Osteoblast (primary cell): ENCODE data around the gene STH. TPM values are rescaled to one million over a fixed set of nuclear protein-coding genes. Genes with fewer than 3 reads are reported as not detected.

Source experiments
- DNase-seq: peaks from one replicate; pipeline ENCODE4 v3.0.0; 2011; ENCODE audit warnings: low spot score, mixed read lengths; ENCODE audit not compliant: insufficient read length; ENCODE audit errors: missing footprints
- H2AFZ ChIP-seq: 2 replicates; pipeline ENCODE4 v1.6.0; 2011; ENCODE audit warnings: mild to moderate bottlenecking, low read length
- H3K27ac ChIP-seq: 2 replicates; pipeline ENCODE4 v1.5.1; 2011; ENCODE audit warnings: mild to moderate bottlenecking, low read depth, low read length, moderate library complexity
- H3K27me3 ChIP-seq: 2 replicates; pipeline ENCODE4 v1.6.0; 2012; ENCODE audit warnings: mild to moderate bottlenecking, control low read depth, inconsistent platforms, low read length, moderate library complexity; ENCODE audit not compliant: insufficient read depth
- H3K36me3 ChIP-seq: 2 replicates; pipeline ENCODE4 v1.5.1; 2011; ENCODE audit warnings: mild to moderate bottlenecking, low read length, control low read depth, moderate library complexity; ENCODE audit not compliant: insufficient read depth
- H3K4me1 ChIP-seq: 2 replicates; pipeline ENCODE4 v1.5.1; 2011; ENCODE audit warnings: mild to moderate bottlenecking, low read length, control low read depth, moderate library complexity; ENCODE audit not compliant: insufficient read depth
- H3K4me2 ChIP-seq: 2 replicates; pipeline ENCODE4 v1.6.0; 2011; ENCODE audit warnings: mild to moderate bottlenecking, low read length; ENCODE audit not compliant: insufficient read depth
- H3K4me3 ChIP-seq: fragments of 200-600 bp; sonication (generic); 3 replicates; pipeline ENCODE4 v1.5.1; 2012; ENCODE audit warnings: mild to moderate bottlenecking, low read length, inconsistent platforms; ENCODE audit not compliant: insufficient read depth
- H3K79me2 ChIP-seq: 2 replicates; pipeline ENCODE4 v1.6.0; 2012; ENCODE audit warnings: mild to moderate bottlenecking, low read length, control low read depth, inconsistent platforms; ENCODE audit not compliant: insufficient read depth
- H3K9me3 ChIP-seq: 2 replicates; pipeline ENCODE4 v1.5.1; 2011; ENCODE audit warnings: low read depth, low read length, control low read depth
- H4K20me1 ChIP-seq: 2 replicates; pipeline ENCODE4 v1.6.0; 2012; ENCODE audit warnings: mild to moderate bottlenecking, low read length, control low read depth; ENCODE audit not compliant: insufficient read depth
- CTCF ChIP-seq: IDR thresholded peaks from 2 replicates; pipeline ENCODE4 v1.5.1; 2011; ENCODE audit warnings: mild to moderate bottlenecking, low read depth, low read length, moderate library complexity; ENCODE audit errors: extremely low read depth
- total RNA-seq: library from RNA; depleted of rRNA; stranded (reverse); fragments of >200 nt; gene quantifications from 2 replicates; pipeline ENCODE4 v1.2.3, GENCODE V29; 2012

Gene STH
- total RNA-seq, 1 donor = not detected

GRCh38 chr17:45970659-45971058, 28.4 kb upstream of the STH start:
- TF ChIP-seq CTCF = no peak
- peak; percentile 41 for DNase-seq
- Histone ChIP-seq H3K79me2 (no peaks in the 10 kb centered on the region), H3K4me1 (no peaks in the 10 kb centered on the region), H3K4me3 (no peak overlapping the region), H2AFZ (no peak overlapping the region), H3K27me3 (peaks cover 34% of the 10 kb centered on the region), H3K36me3 (no peaks in the 10 kb centered on the region), H3K27ac (no peak overlapping the region), H3K9me3 (no peaks in the 10 kb centered on the region), H3K4me2 (no peak overlapping the region), H4K20me1 (no peaks in the 10 kb centered on the region)

- H3K27ac ChIP-seq = no peak overlapping the region
- H3K79me2 ChIP-seq = no peaks in the 10 kb centered on the region
- no peak overlapping the region for H2AFZ ChIP-seq
- peaks cover 25% of the 10 kb centered on the region for H3K27me3 ChIP-seq
- no peak overlapping the region for H3K4me3 ChIP-seq
- no peak overlapping the region for H3K4me2 ChIP-seq
- H3K36me3 ChIP-seq = no peaks in the 10 kb centered on the region
- DNase-seq = peak; percentile 31
- no peak for TF ChIP-seq CTCF
- H3K9me3 ChIP-seq = no peaks in the 10 kb centered on the region
- no peaks in the 10 kb centered on the region for H4K20me1 ChIP-seq
- no peaks in the 10 kb centered on the region for H3K4me1 ChIP-seq
Measured at GRCh38 chr17:45971698-45972141, 27.3 kb upstream of the STH start.

GRCh38 chr17:45972531-45972930, 26.5 kb upstream of the STH start:
- no peak overlapping the region for H3K27ac ChIP-seq
- H3K27me3 ChIP-seq = peaks cover 19% of the 10 kb centered on the region
- no peaks in the 10 kb centered on the region for H3K9me3 ChIP-seq
- H3K4me1 ChIP-seq = no peaks in the 10 kb centered on the region
- H3K4me3 ChIP-seq = no peak overlapping the region
- no peak overlapping the region for H3K4me2 ChIP-seq
- H2AFZ ChIP-seq = no peak overlapping the region
- no peak for TF ChIP-seq CTCF
- H3K79me2 ChIP-seq = no peaks in the 10 kb centered on the region
- H3K36me3 ChIP-seq = no peaks in the 10 kb centered on the region
- H4K20me1 ChIP-seq = no peaks in the 10 kb centered on the region
- DNase-seq = no peak

GRCh38 chr17:45973099-45973780, 25.8 kb upstream of the STH start:
- Histone ChIP-seq H3K4me1 (no peaks in the 10 kb centered on the region), H3K4me3 (no peak overlapping the region), H3K27ac (no peak overlapping the region), H3K27me3 (peaks cover 14% of the 10 kb centered on the region), H3K79me2 (no peaks in the 10 kb centered on the region), H2AFZ (no peak overlapping the region), H3K9me3 (no peaks in the 10 kb centered on the region), H4K20me1 (no peaks in the 10 kb centered on the region), H3K4me2 (no peak overlapping the region), H3K36me3 (no peaks in the 10 kb centered on the region)
- no peak for TF ChIP-seq CTCF
- no peak for DNase-seq
